ENCODE results near the gene SPATA19.

The SPATA19 gene

GRCh38 chr11:133819114-133819513 is 26.2 kb downstream of the SPATA19 start:
- Histone ChIP-seq H3K4ac (ENCODE audit: low read depth in 1 of 2, low read length in 2 of 2) (no peak overlapping the region), H3K14ac (ENCODE audit: low read length in 2 of 2) (no peak overlapping the region), H2BK120ac (ENCODE audit: low read depth, low read length) (no peak overlapping the region), H3K9me3 (ENCODE audit: control insufficient read depth, low read length) (no peaks in the 10 kb centered on the region), H3K9ac (ENCODE audit: low read length) (no peak overlapping the region), H3K18ac (ENCODE audit: low read depth in 1 of 2, low read length in 2 of 2) (no peak overlapping the region), H2BK12ac (ENCODE audit: low read length in 2 of 2) (no peak overlapping the region), H3K27me3 (ENCODE audit: control insufficient read depth in 1 of 2, insufficient read depth in 1 of 2, low read length in 2 of 2) (peaks cover 0 to 26% of the 10 kb centered on the region in 2 experiments), H2AK5ac (ENCODE audit: low read length, severe bottlenecking) (no peak overlapping the region), H3K36me3 (ENCODE audit: control insufficient read depth in 1 of 2, insufficient read depth in 2 of 2, low read depth in 1 of 2, low read length in 2 of 2) (no peaks in the 10 kb centered on the region), H3K4me2 (ENCODE audit: low read length, poor library complexity, severe bottlenecking) (no peak overlapping the region), H3K79me1 (replicated peaks; ENCODE audit: low read length, poor library complexity, severe bottlenecking) (no peaks in the 10 kb centered on the region), H2AFZ (ENCODE audit: low read depth, low read length) (no peak overlapping the region), H4K8ac (ENCODE audit: low read length) (no peak overlapping the region), H4K91ac (ENCODE audit: low read length) (no peak overlapping the region), H3K4me1 (ENCODE audit: control insufficient read depth, insufficient read depth, low read depth, low read length) (no peaks in the 10 kb centered on the region), H2BK5ac (ENCODE audit: low read depth, low read length, poor library complexity, severe bottlenecking) (no peak overlapping the region), H3K23ac (ENCODE audit: low read length in 2 of 2) (no peak overlapping the region), H2BK15ac (ENCODE audit: low read depth, poor library complexity, severe bottlenecking) (no peak overlapping the region), H3K27ac (ENCODE audit: low read length, poor library complexity, severe bottlenecking) (no peak overlapping the region), H3K4me3 (ENCODE audit: insufficient read depth in 1 of 2, low read depth in 1 of 2, low read length in 2 of 2) (no peak overlapping the region)
- 92% methylated on average over 10 of the region's 10 CpGs for WGBS
- no peak for DNase-seq

- no peak overlapping the region for H4K91ac ChIP-seq (ENCODE audit: low read length)
- DNase-seq: no peak
- H2AK5ac ChIP-seq (ENCODE audit: low read length, severe bottlenecking): no peak overlapping the region
- no peak overlapping the region for H3K23ac ChIP-seq (ENCODE audit: low read length in 2 of 2)
- no peak overlapping the region for H2BK12ac ChIP-seq (ENCODE audit: low read length in 2 of 2)
- no peak overlapping the region for H3K4ac ChIP-seq (ENCODE audit: low read depth in 1 of 2, low read length in 2 of 2)
- no peak overlapping the region for H3K27ac ChIP-seq (ENCODE audit: low read length, poor library complexity, severe bottlenecking)
- H3K18ac ChIP-seq (ENCODE audit: low read depth in 1 of 2, low read length in 2 of 2): no peak overlapping the region
- H3K14ac ChIP-seq (ENCODE audit: low read length in 2 of 2): no peak overlapping the region
- H3K9ac ChIP-seq (ENCODE audit: low read length): no peak overlapping the region
- H3K4me2 ChIP-seq (ENCODE audit: low read length, poor library complexity, severe bottlenecking): no peak overlapping the region
- H2BK120ac ChIP-seq (ENCODE audit: low read depth, low read length): no peak overlapping the region
- H3K4me1 ChIP-seq (ENCODE audit: control insufficient read depth, insufficient read depth, low read depth, low read length): no peaks in the 10 kb centered on the region
- no peak overlapping the region for H2BK5ac ChIP-seq (ENCODE audit: low read depth, low read length, poor library complexity, severe bottlenecking)
- H2BK15ac ChIP-seq (ENCODE audit: low read depth, poor library complexity, severe bottlenecking): no peak overlapping the region
- H3K4me3 ChIP-seq (ENCODE audit: insufficient read depth in 1 of 2, low read depth in 1 of 2, low read length in 2 of 2): no peak overlapping the region
- H2AFZ ChIP-seq (ENCODE audit: low read depth, low read length): no peak overlapping the region
- no peaks in the 10 kb centered on the region for H3K9me3 ChIP-seq (ENCODE audit: control insufficient read depth, low read length)
- H3K36me3 ChIP-seq (ENCODE audit: control insufficient read depth in 1 of 2, insufficient read depth in 2 of 2, low read depth in 1 of 2, low read length in 2 of 2): no peaks in the 10 kb centered on the region
- H3K27me3 ChIP-seq (ENCODE audit: control insufficient read depth in 1 of 2, insufficient read depth in 1 of 2, low read length in 2 of 2): peaks cover 0 to 25% of the 10 kb centered on the region in 2 experiments
- no peak overlapping the region for H4K8ac ChIP-seq (ENCODE audit: low read length)
- no peaks in the 10 kb centered on the region for H3K79me1 ChIP-seq (replicated peaks; ENCODE audit: low read length, poor library complexity, severe bottlenecking)
- 84% methylated on average over 12 of the region's 12 CpGs for WGBS
These were observed 27.0 kb downstream of the SPATA19 start for GRCh38 chr11:133818302-133818701.

- Histone ChIP-seq H3K4me2 (ENCODE audit: low read length, poor library complexity, severe bottlenecking) (no peak overlapping the region), H3K4ac (ENCODE audit: low read depth in 1 of 2, low read length in 2 of 2) (no peak overlapping the region), H3K18ac (ENCODE audit: low read depth in 1 of 2, low read length in 2 of 2) (no peak overlapping the region), H2BK120ac (ENCODE audit: low read depth, low read length) (no peak overlapping the region), H3K4me3 (ENCODE audit: insufficient read depth in 1 of 2, low read depth in 1 of 2, low read length in 2 of 2) (no peak overlapping the region), H2BK12ac (ENCODE audit: low read length in 2 of 2) (no peak overlapping the region), H4K8ac (ENCODE audit: low read length) (no peak overlapping the region), H3K4me1 (ENCODE audit: control insufficient read depth, insufficient read depth, low read depth, low read length) (no peaks in the 10 kb centered on the region), H2BK15ac (ENCODE audit: low read depth, poor library complexity, severe bottlenecking) (no peak overlapping the region), H2BK5ac (ENCODE audit: low read depth, low read length, poor library complexity, severe bottlenecking) (no peak overlapping the region), H2AFZ (ENCODE audit: low read depth, low read length) (no peak overlapping the region), H3K23ac (ENCODE audit: low read length in 2 of 2) (no peak overlapping the region), H3K36me3 (ENCODE audit: control insufficient read depth in 1 of 2, insufficient read depth in 2 of 2, low read depth in 1 of 2, low read length in 2 of 2) (no peaks in the 10 kb centered on the region), H3K79me1 (replicated peaks; ENCODE audit: low read length, poor library complexity, severe bottlenecking) (no peaks in the 10 kb centered on the region), H3K27me3 (ENCODE audit: control insufficient read depth in 1 of 2, insufficient read depth in 1 of 2, low read length in 2 of 2) (peaks cover 0 to 17% of the 10 kb centered on the region in 2 experiments), H3K14ac (ENCODE audit: low read length in 2 of 2) (no peak overlapping the region), H2AK5ac (ENCODE audit: low read length, severe bottlenecking) (no peak overlapping the region), H4K91ac (ENCODE audit: low read length) (no peak overlapping the region), H3K9ac (ENCODE audit: low read length) (no peak overlapping the region), H3K27ac (ENCODE audit: low read length, poor library complexity, severe bottlenecking) (no peak overlapping the region), H3K9me3 (ENCODE audit: control insufficient read depth, low read length) (no peaks in the 10 kb centered on the region)
- WGBS: 83% methylated on average over 7 of the region's 7 CpGs
- DNase-seq: no peak
These were observed 27.9 kb downstream of the SPATA19 start for GRCh38 chr11:133817449-133817848.

- Histone ChIP-seq H3K36me3 (ENCODE audit: control insufficient read depth in 1 of 2, insufficient read depth in 2 of 2, low read depth in 1 of 2, low read length in 2 of 2) (no peaks in the 10 kb centered on the region), H3K4me3 (ENCODE audit: insufficient read depth in 1 of 2, low read depth in 1 of 2, low read length in 2 of 2) (no peak overlapping the region), H3K27me3 (ENCODE audit: control insufficient read depth in 1 of 2, insufficient read depth in 1 of 2, low read length in 2 of 2) (peaks cover 0 to 22% of the 10 kb centered on the region in 2 experiments), H3K27ac (ENCODE audit: low read length, poor library complexity, severe bottlenecking) (no peak overlapping the region), H3K14ac (ENCODE audit: low read length in 2 of 2) (no peak overlapping the region), H3K23ac (ENCODE audit: low read length in 2 of 2) (no peak overlapping the region), H3K4ac (ENCODE audit: low read depth in 1 of 2, low read length in 2 of 2) (no peak overlapping the region), H2BK15ac (ENCODE audit: low read depth, poor library complexity, severe bottlenecking) (no peak overlapping the region), H2AFZ (ENCODE audit: low read depth, low read length) (no peak overlapping the region), H4K91ac (ENCODE audit: low read length) (no peak overlapping the region), H3K4me1 (ENCODE audit: control insufficient read depth, insufficient read depth, low read depth, low read length) (no peaks in the 10 kb centered on the region), H3K4me2 (ENCODE audit: low read length, poor library complexity, severe bottlenecking) (no peak overlapping the region), H3K9me3 (ENCODE audit: control insufficient read depth, low read length) (no peaks in the 10 kb centered on the region), H3K18ac (ENCODE audit: low read depth in 1 of 2, low read length in 2 of 2) (no peak overlapping the region), H3K9ac (ENCODE audit: low read length) (no peak overlapping the region), H4K8ac (ENCODE audit: low read length) (no peak overlapping the region), H2BK5ac (ENCODE audit: low read depth, low read length, poor library complexity, severe bottlenecking) (no peak overlapping the region), H2BK120ac (ENCODE audit: low read depth, low read length) (no peak overlapping the region), H3K79me1 (replicated peaks; ENCODE audit: low read length, poor library complexity, severe bottlenecking) (no peaks in the 10 kb centered on the region), H2BK12ac (ENCODE audit: low read length in 2 of 2) (no peak overlapping the region), H2AK5ac (ENCODE audit: low read length, severe bottlenecking) (no peak overlapping the region)
- no peak for DNase-seq
- 62% methylated on average over 4 of the region's 5 CpGs for WGBS
These were observed 29.0 kb downstream of the SPATA19 start for GRCh38 chr11:133816146-133816870.

All from mesenchymal stem cell (in vitro differentiated cells and primary cell).